GM18499 (cell line): ENCODE results near the gene TENM4.

Experiments
- ATAC-seq: cut with Tn5 transposase; IDR thresholded peaks from one replicate; pipeline ENCODE4 v1.9.1; 2021; ENCODE audit warnings: moderate number of reproducible peaks; ENCODE audit not compliant: insufficient read depth, unreplicated experiment

Gene TENM4

GRCh38 chr11:79314906-79315689 lies 125.7 kb downstream of the TENM4 start:
- ATAC-seq, result no peak

GRCh38 chr11:79313530-79313913 lies 127.3 kb downstream of the TENM4 start:
- no peak for ATAC-seq

- ATAC-seq, result no peak
Measured at GRCh38 chr11:79312617-79313529, 128.0 kb downstream of the TENM4 start.

GRCh38 chr11:79311461-79311860 lies 129.4 kb downstream of the TENM4 start:
- no peak for ATAC-seq

- no peak for ATAC-seq
Measured at GRCh38 chr11:79309407-79309806, 131.4 kb downstream of the TENM4 start.

GRCh38 chr11:79308429-79308828 lies 132.4 kb downstream of the TENM4 start:
- ATAC-seq, result no peak

GRCh38 chr11:79304599-79305212 lies 136.1 kb downstream of the TENM4 start:
- ATAC-seq, result no peak

GRCh38 chr11:79296141-79296540 lies 144.7 kb downstream of the TENM4 start:
- no peak for ATAC-seq

GRCh38 chr11:79294845-79295731 lies 145.7 kb downstream of the TENM4 start:
- no peak for ATAC-seq

GRCh38 chr11:79291948-79292347 lies 148.9 kb downstream of the TENM4 start:
- no peak for ATAC-seq

GRCh38 chr11:79290761-79291160 lies 150.1 kb downstream of the TENM4 start:
- no peak for ATAC-seq

GRCh38 chr11:79287952-79288351 lies 152.9 kb downstream of the TENM4 start:
- no peak for ATAC-seq

- no peak for ATAC-seq
Measured at GRCh38 chr11:79285756-79286155, 155.1 kb downstream of the TENM4 start.

- no peak for ATAC-seq
Measured at GRCh38 chr11:79276736-79277325, 164.0 kb downstream of the TENM4 start.

GRCh38 chr11:79274636-79275331 lies 166.0 kb downstream of the TENM4 start:
- ATAC-seq, result no peak

- ATAC-seq, result no peak
Measured at GRCh38 chr11:79273781-79274180, 167.0 kb downstream of the TENM4 start.

- no peak for ATAC-seq
Measured at GRCh38 chr11:79269611-79270307, 171.1 kb downstream of the TENM4 start.

GRCh38 chr11:79266396-79266795 lies 174.4 kb downstream of the TENM4 start:
- ATAC-seq, result no peak
